ENCODE results near the gene COA7. TPM values are rescaled to one million over a fixed set of nuclear protein-coding genes. Genes with fewer than 3 reads are reported as not detected.

The COA7 gene
- total RNA-seq, 2 experiments from 2014 or later: 16.3 to 17.6 TPM

DNA sequence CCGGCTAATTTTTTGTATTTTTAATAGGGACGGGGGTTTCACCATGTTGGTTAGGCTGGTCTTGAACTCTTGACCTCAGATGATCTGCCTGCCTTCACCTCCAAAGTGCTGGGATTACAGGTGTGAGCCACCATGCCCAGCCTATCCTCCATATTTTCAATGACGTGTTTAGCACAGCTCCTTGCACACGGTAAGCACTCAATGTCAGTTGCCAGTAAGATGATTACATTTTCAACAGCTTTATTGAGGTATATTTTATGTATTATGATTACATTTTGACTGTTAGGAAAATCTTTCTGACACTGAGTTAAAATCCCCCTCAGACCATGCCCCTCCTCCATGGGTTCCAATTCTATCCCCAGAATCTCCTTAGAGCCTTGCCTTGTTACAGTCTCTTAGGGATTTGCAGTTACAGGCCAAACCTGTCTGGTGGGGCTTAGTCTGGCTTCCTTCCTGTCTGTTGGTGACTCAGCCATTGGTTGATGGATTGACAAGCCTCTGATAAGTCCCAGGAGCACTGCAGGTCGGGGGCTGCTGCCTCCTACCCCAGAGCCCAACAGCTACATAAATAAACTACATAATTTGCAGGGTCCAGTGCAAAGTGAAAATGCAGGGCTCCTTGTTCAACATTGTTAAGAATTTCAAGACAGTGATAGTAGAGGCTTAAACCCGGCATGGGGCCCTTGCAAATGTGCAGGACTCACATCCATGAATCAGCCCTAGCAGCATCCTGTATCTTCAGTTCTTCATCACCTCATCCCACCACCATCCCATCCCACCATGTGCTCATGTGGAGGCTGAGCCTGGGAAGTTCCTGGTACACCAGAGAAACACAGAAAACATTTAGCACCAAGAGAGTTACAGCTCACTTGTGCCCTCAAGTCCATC lies 23.4 kb downstream of the COA7 start:
- peaks cover 7% of the 10 kb centered on the region for H3K4me1 Mint-ChIP-seq (ENCODE audit: low read depth)
- no peak overlapping the region for H3K27ac Mint-ChIP-seq
- TF ChIP-seq CTCF (IDR thresholded peaks at IDR 0.05): no peak
- ATAC-seq: peak; percentile 69
- POLR2A ChIA-PET: interaction anchor here (1.2 kb wide), 1 partner anchor 177 kb away, joined by 3 read pairs; no protein-coding TSS in a partner anchor
- H3K36me3 Mint-ChIP-seq (ENCODE audit: low read depth): peaks cover 7% of the 10 kb centered on the region
- intact Hi-C loops (cut with micrococcal nuclease): no loop called here
- CTCF ChIA-PET: no interaction called here
- no peaks in the 10 kb centered on the region for H3K9me3 Mint-ChIP-seq
- H3K4me3 Mint-ChIP-seq: no peak overlapping the region
- H3K27me3 Mint-ChIP-seq: no peaks in the 10 kb centered on the region
- no peak for DNase-seq

GRCh38 chr1:52673513-52673912 lies 24.6 kb downstream of the COA7 start:
- Mint-ChIP-seq H3K4me3 (no peak overlapping the region), H3K36me3 (ENCODE audit: low read depth) (peaks cover 7% of the 10 kb centered on the region), H3K27me3 (no peaks in the 10 kb centered on the region), H3K27ac (no peak overlapping the region), H3K4me1 (ENCODE audit: low read depth) (peaks cover 4% of the 10 kb centered on the region), H3K9me3 (no peaks in the 10 kb centered on the region)
- no peak for ATAC-seq
- DNase-seq: no peak
- ChIA-PET CTCF (no interaction called here), POLR2A (interaction anchor here (0.9 kb wide), 1 partner anchor 12 kb away, joined by 3 read pairs; no protein-coding TSS in a partner anchor)
- intact Hi-C loops (cut with micrococcal nuclease): no loop called here
- TF ChIP-seq CTCF (IDR thresholded peaks at IDR 0.05): no peak

- ATAC-seq (no peak), DNase-seq (no peak)
- intact Hi-C loops (cut with micrococcal nuclease): no loop called here
- no peak overlapping the region for H3K27ac Mint-ChIP-seq
- peaks cover 7% of the 10 kb centered on the region for H3K36me3 Mint-ChIP-seq (ENCODE audit: low read depth)
- H3K9me3 Mint-ChIP-seq: no peaks in the 10 kb centered on the region
- CTCF ChIA-PET: no interaction called here
- no peak overlapping the region for H3K4me3 Mint-ChIP-seq
- POLR2A ChIA-PET: interaction anchor here (0.9 kb wide), 1 partner anchor 13 kb away, joined by 3 read pairs; no protein-coding TSS in a partner anchor
- peaks cover 4% of the 10 kb centered on the region for H3K4me1 Mint-ChIP-seq (ENCODE audit: low read depth)
- H3K27me3 Mint-ChIP-seq: no peaks in the 10 kb centered on the region
- no peak for TF ChIP-seq CTCF (IDR thresholded peaks at IDR 0.05)
Measured at GRCh38 chr1:52672946-52673345, 25.2 kb downstream of the COA7 start.

DNA sequence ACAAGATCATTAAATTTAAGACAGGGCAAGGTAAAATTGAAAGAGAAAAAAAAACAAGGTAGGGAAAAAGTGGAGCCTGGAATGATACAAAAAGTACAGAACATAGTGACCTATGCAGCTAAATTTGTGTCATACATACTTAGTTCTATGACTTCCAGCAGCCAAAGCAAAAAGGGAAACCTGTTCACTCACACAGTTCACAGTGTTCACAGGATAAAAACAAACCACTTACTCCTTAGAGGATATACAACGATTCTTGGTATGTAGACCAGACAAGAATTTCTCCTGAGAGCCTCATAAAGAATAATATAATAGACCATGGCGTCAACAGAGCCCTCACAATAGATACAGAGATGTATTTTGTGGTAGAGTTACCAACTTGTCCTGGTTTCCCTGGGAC lies 27.5 kb downstream of the COA7 start:
- intact Hi-C loops (cut with micrococcal nuclease): no loop called here
- no peak overlapping the region for H3K27ac Mint-ChIP-seq
- H3K9me3 Mint-ChIP-seq: no peaks in the 10 kb centered on the region
- no peak for TF ChIP-seq CTCF (IDR thresholded peaks at IDR 0.05)
- H3K4me1 Mint-ChIP-seq (ENCODE audit: low read depth): peaks cover 4% of the 10 kb centered on the region
- peaks cover 7% of the 10 kb centered on the region for H3K36me3 Mint-ChIP-seq (ENCODE audit: low read depth)
- no peak overlapping the region for H3K4me3 Mint-ChIP-seq
- ChIA-PET CTCF (no interaction called here), POLR2A (no interaction called here)
- ATAC-seq: no peak
- H3K27me3 Mint-ChIP-seq: no peaks in the 10 kb centered on the region
- no peak for DNase-seq

GRCh38 chr1:52669696-52670095 lies 28.5 kb downstream of the COA7 start:
- intact Hi-C loops (cut with micrococcal nuclease): no loop called here
- H3K4me1 Mint-ChIP-seq (ENCODE audit: low read depth): peaks cover 2% of the 10 kb centered on the region
- H3K9me3 Mint-ChIP-seq: no peaks in the 10 kb centered on the region
- no peak overlapping the region for H3K27ac Mint-ChIP-seq
- H3K27me3 Mint-ChIP-seq: no peaks in the 10 kb centered on the region
- ATAC-seq (no peak), DNase-seq (no peak)
- H3K4me3 Mint-ChIP-seq: no peak overlapping the region
- peaks cover 7% of the 10 kb centered on the region for H3K36me3 Mint-ChIP-seq (ENCODE audit: low read depth)
- POLR2A ChIA-PET: interaction anchor here (0.7 kb wide), 1 partner anchor 529 kb away, joined by 3 read pairs; no protein-coding TSS in a partner anchor
- no peak for TF ChIP-seq CTCF (IDR thresholded peaks at IDR 0.05)
- CTCF ChIA-PET: interaction anchor here (1.5 kb wide), 1 partner anchor 16 kb away, joined by 3 read pairs; no protein-coding TSS in a partner anchor

All from activated CD8-positive, alpha-beta T cell treated with anti-CD3 and anti-CD28 coated beads for 36 hours (primary cell).